GM12873 (cell line): ENCODE results near the gene RPL13A.

Experiments used
- TF ChIP-seq, protein P1 (sequence below): IDR thresholded peaks from 2 replicates; pipeline ENCODE4 v1.5.1; 2012; ENCODE audit warnings: low read depth, mild to moderate bottlenecking, moderate library complexity, low read length, control low read depth; ENCODE audit not compliant: insufficient read depth; ENCODE audit errors: missing control alignments

The RPL13A gene

DNA sequence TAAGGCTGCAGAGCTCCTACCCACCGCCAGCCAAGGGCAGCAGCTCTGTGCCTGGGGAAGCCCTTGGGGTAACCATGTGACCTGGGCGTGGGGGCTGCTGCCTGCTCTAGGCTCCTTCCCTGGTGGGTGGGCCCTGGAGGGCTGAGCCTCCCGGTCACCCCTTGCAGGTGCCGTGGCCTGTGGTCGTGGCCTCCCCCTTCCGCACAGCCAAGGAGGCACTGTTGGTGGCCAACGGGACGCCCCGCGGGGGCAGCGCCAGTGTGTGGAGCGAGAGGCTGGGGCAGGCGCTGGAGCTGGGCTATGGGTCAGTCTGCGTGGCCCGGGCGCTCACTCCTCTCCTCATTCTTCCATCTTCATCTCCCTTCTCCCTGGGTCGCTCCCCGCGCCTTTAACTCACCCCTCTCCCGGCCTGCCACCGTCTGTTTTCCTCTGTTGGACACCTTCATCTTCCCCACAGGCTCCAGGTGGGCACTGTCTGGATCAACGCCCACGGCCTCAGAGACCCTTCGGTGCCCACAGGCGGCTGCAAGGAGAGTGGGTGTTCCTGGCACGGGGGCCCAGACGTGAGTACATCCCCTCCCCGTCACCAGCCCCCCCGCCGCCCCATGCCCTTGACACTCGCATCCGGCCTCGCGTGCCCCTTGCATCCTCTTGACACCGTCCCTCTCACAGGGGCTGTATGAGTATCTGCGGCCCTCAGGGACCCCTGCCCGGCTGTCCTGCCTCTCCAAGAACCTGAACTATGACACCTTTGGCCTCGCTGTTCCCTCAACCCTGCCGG is 23.3 kb upstream of the RPL13A start:
- TF ChIP-seq, protein P1, sequence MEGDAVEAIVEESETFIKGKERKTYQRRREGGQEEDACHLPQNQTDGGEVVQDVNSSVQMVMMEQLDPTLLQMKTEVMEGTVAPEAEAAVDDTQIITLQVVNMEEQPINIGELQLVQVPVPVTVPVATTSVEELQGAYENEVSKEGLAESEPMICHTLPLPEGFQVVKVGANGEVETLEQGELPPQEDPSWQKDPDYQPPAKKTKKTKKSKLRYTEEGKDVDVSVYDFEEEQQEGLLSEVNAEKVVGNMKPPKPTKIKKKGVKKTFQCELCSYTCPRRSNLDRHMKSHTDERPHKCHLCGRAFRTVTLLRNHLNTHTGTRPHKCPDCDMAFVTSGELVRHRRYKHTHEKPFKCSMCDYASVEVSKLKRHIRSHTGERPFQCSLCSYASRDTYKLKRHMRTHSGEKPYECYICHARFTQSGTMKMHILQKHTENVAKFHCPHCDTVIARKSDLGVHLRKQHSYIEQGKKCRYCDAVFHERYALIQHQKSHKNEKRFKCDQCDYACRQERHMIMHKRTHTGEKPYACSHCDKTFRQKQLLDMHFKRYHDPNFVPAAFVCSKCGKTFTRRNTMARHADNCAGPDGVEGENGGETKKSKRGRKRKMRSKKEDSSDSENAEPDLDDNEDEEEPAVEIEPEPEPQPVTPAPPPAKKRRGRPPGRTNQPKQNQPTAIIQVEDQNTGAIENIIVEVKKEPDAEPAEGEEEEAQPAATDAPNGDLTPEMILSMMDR = no peak

DNA sequence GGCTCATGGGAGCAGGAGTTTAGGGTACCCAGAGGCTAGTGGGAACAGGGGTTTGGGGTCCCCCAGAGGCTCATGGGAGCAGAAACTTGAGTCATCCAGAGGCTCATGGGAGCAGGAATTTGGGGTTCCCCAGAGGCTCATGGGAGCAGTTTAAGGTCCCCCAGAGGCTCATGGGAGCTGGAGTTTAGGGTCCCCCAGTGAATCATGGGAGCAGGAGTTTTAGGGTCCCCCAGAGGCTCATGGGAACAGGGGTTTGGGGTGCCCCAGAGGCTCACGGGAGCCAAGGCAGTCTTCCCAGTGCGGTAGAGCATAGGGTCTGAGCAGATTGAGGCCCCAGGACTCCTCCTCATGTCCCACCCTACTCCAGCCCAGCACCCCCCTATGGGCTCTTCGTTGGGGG is 22.0 kb upstream of the RPL13A start:
- TF ChIP-seq, protein P1 = no peak

DNA sequence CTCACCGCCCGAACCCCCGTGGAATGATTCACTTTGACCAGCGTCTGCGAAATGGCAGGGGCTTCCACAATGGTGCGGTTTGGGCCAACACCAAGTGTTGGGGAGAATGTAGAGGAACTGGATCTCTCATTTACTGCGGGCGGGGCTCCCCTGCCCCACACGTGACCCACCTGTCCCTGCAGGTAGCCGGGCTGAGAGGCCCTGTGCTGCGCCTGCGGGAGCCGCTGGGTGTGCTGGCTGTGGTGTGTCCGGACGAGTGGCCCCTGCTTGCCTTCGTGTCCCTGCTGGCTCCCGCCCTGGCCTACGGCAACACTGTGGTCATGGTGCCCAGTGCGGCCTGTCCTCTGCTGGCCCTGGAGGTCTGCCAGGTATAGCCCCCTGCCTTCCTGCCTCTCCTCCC is 19.2 kb upstream of the RPL13A start:
- TF ChIP-seq, protein P1 = no peak

DNA sequence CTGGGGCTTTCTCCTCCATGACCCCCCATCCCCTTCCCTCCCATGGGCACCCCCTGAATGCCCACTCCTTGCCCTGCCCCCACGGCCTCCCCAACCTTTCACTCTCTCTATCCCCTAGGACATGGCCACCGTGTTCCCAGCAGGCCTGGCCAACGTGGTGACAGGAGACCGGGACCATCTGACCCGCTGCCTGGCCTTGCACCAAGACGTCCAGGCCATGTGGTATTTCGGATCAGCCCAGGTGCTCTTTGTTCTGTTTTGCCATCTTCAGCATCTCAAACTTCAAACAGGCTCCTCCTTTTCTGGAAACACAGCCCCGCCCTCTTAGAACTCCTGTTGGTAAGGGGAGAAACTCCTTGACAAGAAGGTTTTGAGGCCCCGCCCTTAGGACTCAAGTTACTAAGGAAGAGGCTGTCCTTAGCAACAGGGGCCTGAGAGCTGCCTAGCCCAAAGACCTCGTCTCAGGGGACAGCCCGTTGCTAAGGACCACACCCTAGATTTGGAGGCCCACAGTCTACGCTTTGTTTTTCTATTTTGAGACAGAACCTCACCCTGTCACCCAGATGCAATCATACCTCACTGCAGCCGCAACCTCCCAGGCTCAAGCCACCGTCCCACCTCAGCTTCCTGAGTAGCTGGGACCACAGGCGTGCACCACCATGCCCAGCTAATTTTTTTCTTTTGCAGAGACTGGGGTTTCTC is 18.5 kb upstream of the RPL13A start:
- TF ChIP-seq, protein P1 = no peak

DNA sequence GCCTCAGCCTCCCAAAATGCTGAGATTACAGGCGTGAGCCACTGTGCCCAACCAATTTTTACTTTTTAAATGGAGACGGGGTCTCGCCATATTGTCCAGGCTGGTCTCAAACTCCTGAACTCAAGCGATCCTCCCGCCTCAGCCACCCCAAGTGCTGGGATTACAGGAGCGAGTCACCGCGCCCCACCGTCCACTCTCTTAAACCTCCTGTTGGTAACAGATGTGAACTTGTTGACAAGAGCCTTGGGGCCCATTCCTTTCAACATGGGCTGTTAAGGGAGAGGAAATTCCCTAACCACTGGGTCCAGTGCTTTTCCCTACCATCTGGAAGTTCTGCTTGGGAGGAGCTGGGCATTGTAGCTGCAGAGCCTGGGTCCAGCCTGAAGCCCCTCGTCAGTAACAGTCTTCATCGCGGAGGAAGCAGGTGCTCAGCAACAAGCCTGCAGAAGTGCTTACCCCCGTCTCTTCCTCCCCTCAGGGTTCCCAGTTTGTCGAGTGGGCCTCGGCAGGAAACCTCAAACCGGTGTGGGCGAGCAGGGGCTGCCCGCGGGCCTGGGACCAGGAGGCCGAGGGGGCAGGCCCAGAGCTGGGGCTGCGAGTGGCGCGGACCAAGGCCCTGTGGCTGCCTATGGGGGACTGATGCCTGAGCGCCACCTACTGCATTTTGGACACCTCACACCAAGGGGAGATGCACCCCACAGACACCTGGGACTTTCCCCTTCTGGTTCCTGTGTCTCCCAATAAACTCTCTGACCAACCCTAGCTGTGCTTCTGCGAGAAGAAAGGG is 17.4 kb upstream of the RPL13A start:
- TF ChIP-seq, protein P1 = peak; percentile 81

DNA sequence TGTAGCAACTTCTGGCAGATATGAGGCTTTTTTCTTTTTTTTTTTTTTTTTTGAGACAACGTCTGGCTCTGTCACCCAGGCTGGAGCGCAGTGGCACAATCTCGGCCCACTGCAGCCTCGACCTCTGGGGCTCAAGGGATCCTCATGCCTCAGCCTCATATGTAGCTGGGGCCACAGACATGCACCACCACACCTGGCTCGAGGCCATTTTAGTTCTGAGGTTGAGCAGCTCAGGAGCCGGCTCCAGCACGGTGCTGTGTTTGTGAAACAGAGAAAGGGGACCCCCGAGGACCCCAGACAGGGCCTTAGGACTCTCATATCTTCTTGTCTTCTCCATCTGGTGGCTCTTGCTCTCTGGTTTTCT is 16.8 kb upstream of the RPL13A start:
- TF ChIP-seq, protein P1 = no peak

DNA sequence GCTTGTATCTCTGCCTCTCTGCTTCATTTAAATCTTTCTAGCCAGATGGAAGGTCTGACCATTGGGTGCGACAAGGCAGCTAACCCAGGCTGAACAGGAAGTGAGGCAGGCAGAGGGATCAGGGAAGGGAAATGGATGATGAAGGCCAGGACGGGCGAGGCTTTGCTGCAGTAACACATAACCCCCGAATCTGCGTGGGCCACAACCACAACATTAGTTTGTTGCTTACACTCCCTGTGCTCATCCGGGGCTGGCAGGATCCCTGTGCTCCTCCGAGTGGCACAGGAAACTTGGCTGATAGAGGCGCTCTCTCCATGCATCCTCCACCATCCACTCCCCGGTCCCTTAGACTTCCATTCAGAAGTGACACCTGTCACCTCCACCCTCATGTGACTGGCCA is 14.5 kb upstream of the RPL13A start:
- TF ChIP-seq, protein P1 = no peak
